ENCODE data around the gene LILRB5. TPM values are rescaled to one million over a fixed set of nuclear protein-coding genes. Genes with fewer than 3 reads are reported as not detected.
"Not testable (repeated sequence)": the region's sequence is repeated elsewhere in the genome, so short reads cannot be mapped to it uniquely, and the experiment has no call there.

Gene LILRB5
- total RNA-seq, 1 donor from 2014 or later: 0.38 TPM

DNA sequence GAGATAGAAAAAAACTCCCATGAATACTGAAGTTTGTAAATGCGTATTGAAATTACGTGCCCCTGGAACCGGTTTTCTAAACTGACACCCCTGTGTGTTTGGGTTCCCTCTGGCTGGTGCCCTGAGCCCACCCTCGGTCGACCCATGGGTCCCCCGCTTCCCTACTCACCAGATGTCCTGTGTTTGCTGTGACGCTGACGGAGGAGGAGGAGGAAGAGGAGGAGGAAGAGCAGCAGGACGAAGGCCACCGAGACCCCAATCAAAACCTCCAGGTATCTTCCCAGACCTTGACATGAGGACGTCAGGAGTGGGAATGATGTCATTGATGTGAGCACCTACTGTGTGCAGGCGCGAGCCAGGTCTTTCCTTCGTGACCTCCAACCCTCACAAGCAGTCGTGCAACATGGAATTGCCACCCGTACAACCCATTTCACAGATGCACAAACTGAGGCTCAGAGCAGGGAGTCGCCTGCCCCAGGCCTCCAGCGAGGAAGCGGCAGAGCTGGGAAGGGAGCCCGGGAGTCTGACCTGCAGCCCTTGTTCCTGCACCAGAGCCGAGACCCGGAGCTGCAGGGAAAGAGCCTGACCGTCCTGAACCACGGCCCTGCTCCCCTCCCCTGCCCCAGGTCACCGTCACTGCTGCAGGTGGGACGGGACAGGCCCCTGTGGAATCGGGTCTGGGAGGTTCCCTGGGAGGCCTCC, 38.0 kb downstream of the LILRB5 start:
- DNase-seq: no peak
- POLR2A ChIA-PET: no interaction called here
- ATAC-seq (ENCODE audit: low read depth): no peak
- peaks cover 12% of the 10 kb centered on the region for H3K27me3 Mint-ChIP-seq
- intact Hi-C loops (cut with micrococcal nuclease): loop anchor here (5.0 kb wide), 1 partner anchor 448 kb away; no protein-coding TSS in a partner anchor
- no peak for TF ChIP-seq CTCF (IDR thresholded peaks at IDR 0.05)
- CTCF ChIA-PET: no interaction called here
- peaks cover 2% of the 10 kb centered on the region for H3K4me1 Mint-ChIP-seq
- no peak overlapping the region for H3K4me3 Mint-ChIP-seq
- H3K27ac Mint-ChIP-seq: no peak overlapping the region
- H3K36me3 Mint-ChIP-seq (ENCODE audit: low read depth): peaks cover 12% of the 10 kb centered on the region
- no peaks in the 10 kb centered on the region for H3K9me3 Mint-ChIP-seq

- CTCF ChIA-PET: no interaction called here
- no peak for DNase-seq
- peaks cover 12% of the 10 kb centered on the region for H3K36me3 Mint-ChIP-seq (ENCODE audit: low read depth)
These were observed 38.8 kb downstream of the LILRB5 start for GRCh38 chr19:54218259-54218658.

GRCh38 chr19:54217517-54218247, 39.4 kb downstream of the LILRB5 start:
- H3K27me3 Mint-ChIP-seq, CTCF ChIA-PET: not testable (repeated sequence)
- intact Hi-C loops (cut with micrococcal nuclease): loop anchor here (5.0 kb wide), 1 partner anchor 450 kb away; no protein-coding TSS in a partner anchor

More at GRCh38 chr19:54218259-54218658, 38.8 kb downstream of the LILRB5 start:
- peaks cover 4% of the 10 kb centered on the region for H3K27me3 Mint-ChIP-seq
- H3K4me3 Mint-ChIP-seq: no peak overlapping the region
- intact Hi-C loops (cut with micrococcal nuclease): loop anchor here (5.0 kb wide), 1 partner anchor 449 kb away; no protein-coding TSS in a partner anchor
- H3K4me1 Mint-ChIP-seq: peaks cover 2% of the 10 kb centered on the region
- no peak overlapping the region for H3K27ac Mint-ChIP-seq
- H3K9me3 Mint-ChIP-seq: no peaks in the 10 kb centered on the region
- ATAC-seq (ENCODE audit: low read depth): no peak
- TF ChIP-seq CTCF (IDR thresholded peaks at IDR 0.05): no peak
- POLR2A ChIA-PET: no interaction called here

DNA sequence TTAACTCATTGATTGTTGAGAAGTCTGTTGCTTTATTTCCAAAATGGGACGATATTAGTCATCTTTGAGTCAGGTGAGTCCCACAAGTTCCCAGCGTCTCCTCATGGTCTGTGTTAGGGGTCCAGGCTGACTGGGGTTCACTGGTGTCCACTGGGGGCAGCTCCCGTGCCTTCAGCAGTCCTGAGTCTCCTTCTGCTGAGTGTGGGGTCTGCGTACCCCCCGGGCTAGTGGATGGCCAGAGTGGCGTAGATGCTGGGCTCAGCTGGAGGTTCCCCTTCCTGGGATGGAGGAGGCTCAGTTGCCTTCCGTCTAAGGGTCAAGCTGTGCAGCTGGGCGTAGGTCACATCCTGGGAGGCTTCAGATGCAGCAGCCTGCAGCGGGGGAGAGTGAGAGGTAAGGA, 40.2 kb downstream of the LILRB5 start:
- peaks cover 13% of the 10 kb centered on the region for H3K36me3 Mint-ChIP-seq (ENCODE audit: low read depth)
- peaks cover 2% of the 10 kb centered on the region for H3K27me3 Mint-ChIP-seq
- H3K27ac Mint-ChIP-seq: no peak overlapping the region
- intact Hi-C loops (cut with micrococcal nuclease): loop anchor here (5.0 kb wide), 1 partner anchor 450 kb away; no protein-coding TSS in a partner anchor
- ChIA-PET CTCF (no interaction called here), POLR2A (interaction anchor here (0.6 kb wide), 1 partner anchor 9 kb away, joined by 4 read pairs; no protein-coding TSS in a partner anchor)
- no peaks in the 10 kb centered on the region for H3K9me3 Mint-ChIP-seq
- ATAC-seq (ENCODE audit: low read depth) (no peak), DNase-seq (no peak)
- no peak for TF ChIP-seq CTCF (IDR thresholded peaks at IDR 0.05)
- no peak overlapping the region for H3K4me3 Mint-ChIP-seq
- no peaks in the 10 kb centered on the region for H3K4me1 Mint-ChIP-seq

More at GRCh38 chr19:54217517-54218247, 39.4 kb downstream of the LILRB5 start:
- ATAC-seq (ENCODE audit: low read depth); DNase-seq; H3K4me1 Mint-ChIP-seq; H3K9me3 Mint-ChIP-seq; H3K27ac Mint-ChIP-seq; POLR2A ChIA-PET; H3K4me3 Mint-ChIP-seq: not testable (repeated sequence)
- H3K36me3 Mint-ChIP-seq (ENCODE audit: low read depth): peaks cover 12% of the 10 kb centered on the region

DNA sequence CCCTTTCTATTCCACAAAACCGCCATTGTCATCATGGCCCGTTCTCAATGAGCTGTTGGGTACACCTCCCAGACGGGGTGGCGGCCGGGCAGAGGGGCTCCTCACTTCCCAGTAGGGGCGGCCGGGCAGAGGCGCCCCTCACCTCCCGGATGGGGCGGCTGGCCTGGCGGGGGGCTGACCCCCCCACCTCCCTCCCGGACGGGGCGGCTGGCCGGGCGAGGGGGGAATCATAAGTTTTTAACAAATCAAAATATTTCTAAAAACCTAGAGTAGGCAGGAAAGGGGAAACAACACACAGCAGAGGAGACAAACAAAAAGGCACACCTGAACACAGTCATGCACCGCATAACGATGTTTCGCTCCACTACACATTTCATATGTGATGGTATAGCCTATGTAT, 42.3 kb downstream of the LILRB5 start:
- POLR2A ChIA-PET; H3K27ac Mint-ChIP-seq; H3K27me3 Mint-ChIP-seq; DNase-seq; CTCF ChIA-PET; H3K9me3 Mint-ChIP-seq; ATAC-seq (ENCODE audit: low read depth); H3K4me3 Mint-ChIP-seq: not testable (repeated sequence)
- peaks cover 28% of the 10 kb centered on the region for H3K36me3 Mint-ChIP-seq (ENCODE audit: low read depth)
- intact Hi-C loops (cut with micrococcal nuclease): loop anchor here (5.0 kb wide), 1 partner anchor 453 kb away; no protein-coding TSS in a partner anchor
- H3K4me1 Mint-ChIP-seq: peaks cover 16% of the 10 kb centered on the region

GRCh38 chr19:54214217-54214616, 42.9 kb downstream of the LILRB5 start:
- H3K27ac Mint-ChIP-seq; H3K27me3 Mint-ChIP-seq; H3K9me3 Mint-ChIP-seq; CTCF ChIA-PET; intact Hi-C loops (cut with micrococcal nuclease); H3K4me3 Mint-ChIP-seq; POLR2A ChIA-PET; ATAC-seq (ENCODE audit: low read depth); DNase-seq: not testable (repeated sequence)
- peaks cover 31% of the 10 kb centered on the region for H3K36me3 Mint-ChIP-seq (ENCODE audit: low read depth)
- peaks cover 21% of the 10 kb centered on the region for H3K4me1 Mint-ChIP-seq
